GM21717 (cell line): ENCODE data around the gene TNFRSF18.

ENCODE experiments used
- ATAC-seq: cut with Tn5 transposase; IDR thresholded peaks from one replicate; pipeline ENCODE4 v1.9.1; 2021; ENCODE audit warnings: mild to moderate bottlenecking, moderate library complexity; ENCODE audit not compliant: unreplicated experiment

The TNFRSF18 gene

DNA sequence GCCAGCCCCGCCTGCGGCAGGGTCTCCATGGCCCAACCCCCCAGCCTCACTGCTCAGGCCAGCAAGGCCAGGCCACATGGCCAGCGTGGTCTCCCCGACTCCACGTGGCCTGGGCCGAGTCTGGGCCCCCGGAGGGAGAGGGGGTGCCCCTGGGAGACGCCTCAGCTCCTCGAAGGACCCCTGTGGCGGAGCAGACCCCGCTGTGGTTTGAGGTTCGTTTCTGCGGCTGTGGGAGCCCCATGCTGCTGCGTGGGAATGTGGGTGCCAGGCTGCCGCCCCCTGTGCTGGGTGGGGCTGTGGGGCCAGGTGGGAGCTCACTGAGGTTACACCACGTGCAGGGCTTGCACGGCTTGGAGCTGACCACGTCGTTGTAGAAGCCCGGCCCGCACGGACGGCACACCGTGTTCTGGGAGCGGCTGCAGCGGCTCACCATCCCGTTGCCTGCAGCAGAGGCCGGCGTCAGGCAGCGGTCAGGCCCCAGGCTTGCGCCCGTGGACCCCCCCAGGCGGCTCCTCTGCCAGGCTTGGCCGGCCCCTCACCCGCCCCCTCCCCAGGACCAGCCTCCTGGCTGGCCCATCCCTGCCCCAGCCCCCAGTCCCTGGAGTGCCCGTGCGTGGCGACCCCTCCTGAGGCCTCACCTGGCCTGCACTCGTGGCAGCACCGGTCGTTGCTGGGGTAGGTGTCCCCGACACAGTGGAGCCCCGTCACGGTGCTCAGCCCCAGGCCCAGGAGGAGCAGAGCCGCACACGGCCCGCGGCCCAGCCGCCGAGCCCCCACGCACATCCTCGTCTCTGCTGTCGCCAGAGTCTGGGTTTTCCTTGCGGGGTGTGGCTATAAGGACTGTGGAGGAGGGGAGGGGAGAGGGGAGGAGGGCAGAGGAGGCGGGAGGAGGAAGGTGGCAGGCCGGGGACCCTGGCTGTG is 7.2 kb upstream of the TNFRSF18 start, which contains the start of gene TNFRSF4:
Gene TNFRSF4 (minus strand): TSS at position 809 of the 921 bp plus-strand sequence. CDS start 26 bp downstream, at position 783.
- no peak for ATAC-seq

DNA sequence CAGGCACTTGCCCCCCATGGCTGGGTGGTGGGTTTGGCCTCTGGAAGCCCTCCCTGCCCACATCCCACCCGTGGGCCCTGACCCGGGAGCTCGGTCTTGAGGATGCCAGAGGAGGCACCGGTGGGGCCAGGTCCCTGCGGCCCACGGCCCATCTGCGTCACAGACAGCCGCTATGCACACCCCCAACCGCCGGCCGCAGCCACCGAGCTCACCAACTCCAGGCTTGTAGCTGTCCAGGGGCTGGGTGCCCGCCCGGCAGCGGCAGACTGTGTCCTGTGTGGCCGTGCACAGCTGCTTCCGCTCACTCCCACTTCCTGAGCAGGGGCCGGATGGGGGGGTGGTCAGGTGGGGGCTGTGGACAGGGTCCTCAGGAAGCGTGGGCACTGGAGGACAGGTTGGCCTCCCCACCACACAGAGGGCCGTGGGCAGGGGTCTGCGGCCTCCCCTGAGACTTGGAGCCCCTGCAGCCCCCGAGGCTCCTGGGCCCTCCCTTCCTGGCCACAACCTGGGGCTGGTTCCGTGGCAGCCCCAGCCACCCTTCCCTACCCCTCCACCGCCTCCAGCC is 6.5 kb upstream of the TNFRSF18 start:
- no peak for ATAC-seq

DNA sequence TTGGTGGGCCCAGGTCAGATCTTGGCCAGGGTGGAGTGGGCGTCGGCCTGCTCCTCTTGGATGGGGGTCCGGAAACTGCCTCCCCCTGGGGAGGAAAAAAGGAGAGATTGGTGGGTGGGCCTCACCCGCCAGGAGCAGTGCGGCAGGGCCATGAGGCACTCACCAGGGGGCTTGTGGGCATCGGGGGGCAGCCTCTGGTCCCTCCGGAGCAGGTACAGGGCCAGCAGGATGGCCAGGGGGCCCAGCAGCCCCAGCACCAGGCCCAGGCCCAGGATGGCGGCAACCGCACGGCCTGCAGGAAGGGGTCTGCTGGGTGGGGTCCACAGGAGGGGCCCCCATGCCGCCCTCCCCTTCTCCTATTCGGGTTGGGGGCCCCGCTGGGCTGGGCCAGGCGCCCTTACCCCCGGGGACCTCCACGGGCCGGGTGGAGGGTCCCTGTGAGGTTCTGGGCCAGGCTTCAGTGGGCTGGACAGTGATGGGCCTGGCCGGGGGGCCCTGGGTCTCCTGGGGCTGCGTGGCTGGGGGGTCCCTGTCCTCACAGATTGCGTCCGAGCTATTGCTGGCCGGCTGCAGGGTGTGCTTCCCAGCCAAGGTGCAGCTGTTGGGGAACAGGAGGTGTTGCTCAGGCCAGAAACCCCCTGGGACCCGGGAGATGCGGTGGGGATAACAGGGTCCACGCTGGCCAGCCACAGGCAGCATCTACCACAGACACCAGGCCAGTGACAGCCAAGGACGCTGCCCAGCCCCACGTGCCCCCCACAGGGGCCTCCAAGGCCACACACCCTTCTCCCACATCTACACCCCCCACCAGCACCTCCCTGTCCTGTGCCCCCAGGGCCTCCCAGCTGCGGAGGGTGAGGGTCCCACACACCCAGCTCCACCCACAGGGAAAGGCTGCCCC is 5.4 kb upstream of the TNFRSF18 start:
- no peak for ATAC-seq

DNA sequence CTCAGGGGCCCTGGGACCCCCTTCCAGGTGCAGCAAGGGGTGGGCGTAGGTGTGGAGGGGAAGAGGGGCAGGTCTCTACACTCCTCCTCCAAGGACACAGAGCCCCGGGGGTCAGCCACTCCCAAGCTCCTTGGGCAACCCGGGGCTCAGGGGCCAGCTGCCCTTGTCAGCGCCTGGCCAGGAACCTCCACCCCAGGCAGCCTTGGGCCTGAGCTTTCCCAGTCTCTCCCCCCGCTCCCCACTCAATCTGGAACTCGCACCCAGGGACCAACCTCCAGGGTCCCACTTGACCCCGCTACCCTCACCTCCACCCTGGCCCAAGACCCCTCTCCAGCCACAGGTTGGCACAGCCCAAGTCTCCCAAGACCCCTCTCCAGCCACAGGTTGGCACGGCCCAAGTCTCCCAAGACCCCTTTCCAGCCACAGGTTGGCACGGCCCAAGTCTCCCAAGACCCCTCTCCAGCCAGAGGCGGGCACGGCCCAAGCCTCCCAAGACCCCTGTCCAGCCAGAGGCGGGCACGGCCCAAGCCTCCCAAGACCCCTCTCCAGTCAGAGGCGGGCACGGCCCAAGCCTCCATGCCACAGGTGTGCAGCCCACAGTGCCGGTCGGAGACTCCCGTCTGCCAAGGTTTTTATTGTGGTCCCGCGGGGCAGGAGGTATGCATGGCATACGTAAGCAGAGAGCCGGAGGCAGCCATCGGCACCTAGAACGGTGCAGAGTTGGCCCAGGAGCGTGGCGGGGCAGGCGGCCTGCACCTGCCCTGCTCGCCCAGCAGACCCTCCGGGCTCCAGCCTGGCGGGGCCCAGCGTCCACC is 4.5 kb upstream of the TNFRSF18 start:
- no peak for ATAC-seq

DNA sequence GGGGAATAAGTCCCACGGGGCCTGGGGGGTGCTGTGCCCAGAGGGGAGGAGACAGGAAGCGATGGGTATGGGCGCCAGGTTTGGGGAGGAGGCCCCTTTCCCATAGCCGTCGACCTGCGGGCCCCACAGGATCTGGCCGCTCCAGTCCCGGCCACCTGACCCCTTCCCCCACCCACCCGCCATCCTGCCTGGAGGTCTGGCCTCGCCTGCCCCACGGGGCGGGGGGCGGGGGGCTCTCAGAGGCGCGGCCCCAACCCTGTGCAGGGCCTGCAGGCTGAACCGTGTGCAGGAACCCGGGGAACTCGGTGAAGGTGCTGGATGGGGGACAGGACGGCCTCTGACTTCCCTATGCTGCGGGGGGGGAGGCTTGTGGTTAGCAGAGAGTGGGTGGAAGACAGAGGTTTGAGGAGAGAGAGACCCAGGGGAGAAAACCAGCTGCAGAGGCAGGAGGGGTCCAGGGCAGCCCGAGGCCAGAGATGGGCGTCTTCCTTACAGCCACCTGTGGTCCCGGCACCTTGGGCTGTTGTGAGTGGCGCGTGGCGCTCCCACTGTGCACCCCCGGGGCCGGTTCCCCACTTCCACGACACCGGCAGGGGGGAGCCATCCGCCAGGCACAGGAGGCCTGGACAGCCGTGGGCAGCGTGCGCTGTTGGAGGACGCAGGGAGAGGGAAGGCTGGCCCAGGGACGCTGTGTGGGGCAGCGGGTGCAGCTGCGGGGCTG is 2.5 kb upstream of the TNFRSF18 start:
- ATAC-seq, result no peak

DNA sequence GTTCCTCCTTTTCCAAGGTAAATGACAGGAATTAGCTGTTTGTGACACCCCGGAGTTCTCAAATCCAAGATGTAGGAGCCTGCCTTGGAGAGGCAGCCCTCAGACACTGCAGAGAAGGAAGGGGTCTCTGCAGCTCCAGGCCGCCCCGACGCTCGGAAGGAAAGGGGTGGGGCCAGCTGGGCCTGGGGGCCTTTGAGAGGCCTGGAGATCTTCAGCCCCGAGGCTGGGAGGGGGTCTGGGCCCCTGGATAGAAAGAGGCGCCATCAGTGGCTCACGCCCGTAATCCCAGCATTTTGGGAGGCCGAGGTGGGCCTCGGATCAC is 1.1 kb upstream of the TNFRSF18 start:
- no peak for ATAC-seq

GRCh38 chr1:1206966-1207531 is 657 bp upstream of the TNFRSF18 start:
- ATAC-seq, result no peak

GRCh38 chr1:1205769-1206375 is 520 bp downstream of the TNFRSF18 start:
- ATAC-seq, result no peak

- no peak for ATAC-seq
Measured at GRCh38 chr1:1204998-1205768, 1.2 kb downstream of the TNFRSF18 start.

GRCh38 chr1:1204425-1204920 is 1.9 kb downstream of the TNFRSF18 start:
- no peak for ATAC-seq

GRCh38 chr1:1203561-1204424 is 2.6 kb downstream of the TNFRSF18 start:
- no peak for ATAC-seq

- ATAC-seq, result no peak
Measured at GRCh38 chr1:1202831-1203560, 3.4 kb downstream of the TNFRSF18 start.

- ATAC-seq, result no peak
Measured at GRCh38 chr1:1200876-1201810, 5.2 kb downstream of the TNFRSF18 start.

- no peak for ATAC-seq
Measured at GRCh38 chr1:1199961-1200875, 6.2 kb downstream of the TNFRSF18 start.
